NCI-H187 (cell line): Measurements from ENCODE around the gene KRT71.

Experiments
- DNase-seq, 2 experiments: peaks; one replicate each; lab custom pipeline; 2025; lab: John Stamatoyannopoulos, UW

The KRT71 gene

DNA sequence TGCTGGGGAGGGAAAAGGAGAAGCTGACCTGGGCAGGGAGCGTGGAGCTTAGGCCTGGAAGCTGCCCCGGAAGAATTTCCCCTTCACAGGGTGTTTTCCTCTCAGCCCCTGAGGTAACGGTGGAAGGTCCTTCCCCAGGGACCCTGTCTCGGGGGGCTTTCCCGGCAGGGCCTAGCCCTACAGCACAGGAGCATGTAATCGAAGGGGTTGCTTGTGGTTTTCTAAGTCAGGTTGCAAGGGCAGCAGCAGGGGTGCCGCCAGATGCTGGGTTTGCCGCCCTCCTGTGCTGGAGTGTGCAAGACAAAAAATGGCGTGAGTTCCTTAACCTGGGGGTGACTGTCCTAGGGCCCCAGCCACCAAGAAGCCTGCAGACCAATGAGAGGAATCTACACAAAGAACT lies 22.3 kb upstream of the KRT71 start:
- DNase-seq = no peak

DNA sequence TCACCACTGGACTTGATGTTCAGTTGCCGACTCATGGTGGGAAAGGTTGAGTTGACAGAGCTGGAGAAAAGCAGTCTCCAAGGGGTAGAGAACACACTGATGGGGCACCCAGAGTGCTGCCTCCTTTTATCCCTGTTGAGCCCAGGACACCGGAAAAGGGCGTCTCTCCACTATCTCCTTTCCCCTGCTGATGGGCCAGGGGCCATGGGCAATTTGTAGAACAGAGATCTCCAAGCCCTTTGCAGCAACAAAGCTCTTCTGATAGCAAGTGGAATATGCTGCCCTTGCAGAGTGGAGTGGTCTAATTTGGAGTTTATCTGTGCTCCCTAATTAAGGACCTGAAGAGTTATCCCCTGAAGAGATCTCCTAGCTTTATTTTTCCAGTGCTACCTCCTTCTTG lies 20.8 kb upstream of the KRT71 start, which contains the start of gene KRT74:
KRT74 (minus strand) TSS at position 101 of the 400 bp plus-strand sequence; CDS start at position 35, 66 bp downstream.
- DNase-seq = no peak

DNA sequence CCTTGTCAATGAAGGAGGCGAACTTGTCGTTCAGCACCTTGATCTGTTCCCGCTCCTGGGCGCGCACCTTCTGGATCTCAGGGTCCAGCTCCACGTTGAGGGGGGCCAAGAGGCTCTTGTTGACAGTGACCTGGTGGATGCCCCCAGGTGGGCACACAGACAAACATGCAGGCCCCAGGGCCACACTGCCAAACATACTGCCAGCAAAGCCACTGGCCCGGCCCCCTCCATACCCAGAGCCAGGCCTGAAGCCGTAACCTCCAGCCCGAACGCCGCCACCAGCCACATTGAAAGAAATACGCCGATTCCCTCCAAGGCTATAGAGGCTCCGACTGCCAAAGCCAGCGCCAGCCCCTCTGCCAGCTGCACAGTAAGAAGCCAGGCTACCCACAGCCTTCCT lies 20.4 kb upstream of the KRT71 start:
- no peak for DNase-seq

DNA sequence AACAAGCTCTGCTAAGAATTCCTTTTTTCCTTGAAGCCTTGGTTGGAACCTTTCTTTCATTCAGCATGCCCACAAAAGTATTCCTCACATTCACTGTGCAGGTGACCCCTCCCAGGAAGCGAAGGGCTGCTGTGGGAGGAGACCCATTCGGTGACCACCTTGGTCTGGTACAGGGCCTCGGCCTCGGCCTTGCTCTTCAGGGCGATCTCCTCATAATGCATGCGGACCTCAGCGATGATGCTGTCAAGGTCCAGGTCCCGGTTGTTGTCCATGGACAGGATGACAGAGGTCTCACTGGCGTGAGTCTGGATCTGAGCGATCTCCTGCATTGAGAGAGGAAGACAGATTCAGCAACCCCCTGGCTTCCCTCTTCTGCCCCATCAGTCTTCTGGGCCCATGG lies 17.6 kb upstream of the KRT71 start:
- DNase-seq = no peak

DNA sequence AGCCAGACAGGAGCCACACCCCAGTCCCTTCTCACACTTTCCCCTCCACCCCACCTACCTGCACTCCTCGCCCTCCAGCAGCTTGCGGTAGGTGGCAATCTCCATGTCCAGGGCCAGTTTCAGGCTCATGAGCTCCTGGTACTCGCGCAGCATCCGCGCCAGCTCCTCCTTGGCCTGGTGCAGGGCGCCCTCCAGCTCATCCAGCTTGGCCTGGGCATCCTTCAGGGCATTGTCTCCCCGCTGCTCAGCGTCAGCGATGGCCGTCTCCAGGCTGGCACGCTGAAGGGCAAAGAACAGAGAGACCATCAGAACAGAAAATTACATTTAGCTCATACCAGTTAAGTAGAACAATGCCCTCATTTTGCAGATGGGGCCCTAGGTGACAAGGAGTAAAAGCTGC lies 15.2 kb upstream of the KRT71 start:
- DNase-seq = no peak

DNA sequence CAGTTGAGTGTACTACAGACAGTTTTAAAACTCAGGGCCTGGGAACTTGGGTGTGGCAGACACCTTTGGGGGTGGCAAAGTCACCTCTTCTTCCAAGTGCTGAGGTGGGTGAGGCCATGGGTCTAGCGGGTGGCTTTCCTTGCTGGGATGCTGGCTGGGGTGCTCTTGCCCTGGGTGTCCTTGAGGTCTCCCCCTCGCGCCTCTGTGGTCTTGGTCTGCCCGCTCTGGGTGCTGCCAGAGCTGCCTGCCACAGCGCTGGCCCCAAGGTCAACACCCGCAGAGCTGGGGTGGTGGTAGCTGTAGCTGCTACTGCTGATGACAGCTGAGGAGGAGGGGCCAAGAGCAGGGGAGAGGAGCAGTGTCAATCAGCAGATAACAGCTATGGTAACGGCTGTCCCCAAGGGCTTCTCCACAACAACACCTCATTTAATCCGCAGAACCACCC lies 13.9 kb upstream of the KRT71 start:
- no peak for DNase-seq

DNA sequence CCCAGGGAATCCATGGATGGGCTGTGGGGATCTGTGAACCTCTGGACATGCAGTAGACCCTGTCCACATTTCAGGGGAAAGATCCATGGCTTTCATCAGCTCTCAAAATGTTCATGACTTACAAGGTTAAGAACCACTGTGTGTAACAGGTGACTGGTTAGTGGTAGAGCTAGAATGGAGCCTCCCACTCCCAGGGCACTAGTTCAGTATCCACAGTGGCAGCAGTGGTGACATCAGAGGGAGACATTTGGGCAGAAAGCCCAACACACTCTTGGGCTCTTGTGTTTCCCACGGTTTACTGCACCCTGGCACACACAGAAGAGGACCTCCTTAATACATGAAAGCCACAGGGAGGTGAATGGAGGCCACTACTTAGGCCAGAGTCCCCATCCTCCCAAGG lies 11.6 kb upstream of the KRT71 start:
- DNase-seq = no peak

DNA sequence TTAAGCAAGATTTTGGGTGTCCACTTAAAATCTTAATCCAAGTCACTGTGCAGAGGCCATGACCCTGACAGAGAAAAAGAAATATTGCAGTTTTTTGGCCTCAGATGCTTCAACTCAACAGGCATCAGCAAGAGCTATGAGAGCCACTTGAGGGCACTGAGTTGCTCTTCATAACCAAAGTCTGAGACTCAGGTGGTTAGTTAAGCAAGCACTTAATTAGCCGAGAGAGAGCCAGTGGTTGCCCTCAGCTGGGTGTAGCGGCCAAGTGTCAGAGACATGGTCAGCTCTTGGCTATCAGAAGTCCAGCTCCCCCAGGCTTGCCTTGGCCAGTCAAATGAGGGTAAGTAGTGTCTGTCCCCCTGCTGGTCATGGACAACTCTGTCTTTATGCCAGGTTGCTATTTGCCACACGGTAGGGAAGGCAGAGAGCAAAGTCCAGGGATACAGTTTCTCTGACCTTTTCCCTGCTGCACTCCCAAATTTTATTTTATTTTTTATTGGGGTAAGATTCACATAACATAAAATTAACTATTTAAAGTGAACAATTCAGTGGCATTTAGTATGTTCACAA lies 9.0 kb upstream of the KRT71 start:
- no peak for DNase-seq

DNA sequence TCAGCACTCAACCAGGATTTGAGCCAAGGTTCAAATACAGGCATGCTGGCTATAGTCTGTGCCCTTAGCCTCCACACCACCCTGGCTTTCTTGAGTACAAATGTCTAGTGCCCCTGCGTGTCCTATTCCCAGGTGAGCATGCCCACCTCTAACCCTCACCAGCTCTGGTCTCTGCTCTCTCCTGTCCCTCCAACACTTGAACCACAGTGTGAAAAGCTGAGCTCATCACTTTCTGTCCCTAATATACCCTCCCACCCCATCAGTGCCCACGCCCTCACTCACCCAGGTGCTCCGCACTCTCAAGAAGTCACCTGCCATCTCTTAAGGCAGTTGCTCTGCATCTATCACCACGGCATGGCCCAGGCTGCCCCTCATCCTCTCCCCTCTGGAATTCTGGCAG lies 7.0 kb upstream of the KRT71 start:
- no peak for DNase-seq

DNA sequence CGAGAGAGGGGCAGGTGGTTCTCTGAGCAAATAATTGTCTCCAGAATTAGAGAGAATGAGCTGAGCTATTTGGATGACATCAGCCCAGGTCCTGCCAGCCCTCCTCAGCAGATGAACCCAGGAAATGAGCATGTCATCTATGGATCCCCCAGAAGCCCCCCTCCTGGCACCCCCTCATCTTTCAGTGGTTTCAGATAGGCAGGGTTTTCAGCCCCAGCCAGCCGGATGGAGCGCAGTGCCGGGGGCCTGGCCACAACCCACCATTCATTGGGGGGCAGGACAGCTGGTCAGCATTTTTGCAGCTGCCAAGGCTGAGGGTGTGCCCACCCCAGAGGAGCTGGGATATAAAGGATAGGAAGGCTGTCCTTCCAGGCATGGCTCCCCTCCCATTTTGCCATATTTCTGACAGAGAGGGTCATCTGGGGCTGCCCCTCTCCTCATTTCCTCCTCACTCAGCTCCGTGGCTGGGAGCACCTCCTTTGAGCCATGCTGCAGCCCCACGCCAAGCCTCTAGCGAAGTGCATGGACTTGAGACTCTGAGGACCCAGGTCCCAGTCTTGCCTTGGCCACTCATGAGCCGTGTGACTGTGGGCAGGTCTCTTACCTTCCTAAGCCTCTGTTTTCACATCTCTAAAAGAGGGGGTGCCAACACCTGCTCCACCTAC lies 6.0 kb upstream of the KRT71 start:
- DNase-seq = no peak

DNA sequence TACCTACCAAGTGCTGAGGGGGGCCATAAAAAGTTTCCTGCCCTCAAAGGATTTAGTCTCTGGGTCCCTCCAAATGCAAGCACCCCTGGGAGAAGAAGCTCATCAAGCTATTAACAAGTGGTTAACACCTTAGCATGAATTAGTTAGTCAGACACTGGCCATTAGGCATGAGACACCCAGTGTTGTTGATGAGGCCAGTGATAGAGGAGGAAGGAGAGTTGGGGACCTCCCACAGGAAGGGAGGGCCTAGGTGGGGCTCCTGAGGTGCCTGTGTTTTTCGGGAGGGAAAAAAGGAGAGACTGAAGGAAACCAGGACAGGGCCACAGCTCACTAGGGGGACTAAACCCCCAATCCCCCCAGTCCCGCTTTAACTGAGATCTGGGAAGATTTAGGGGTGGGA lies 4.5 kb upstream of the KRT71 start:
- no peak for DNase-seq

DNA sequence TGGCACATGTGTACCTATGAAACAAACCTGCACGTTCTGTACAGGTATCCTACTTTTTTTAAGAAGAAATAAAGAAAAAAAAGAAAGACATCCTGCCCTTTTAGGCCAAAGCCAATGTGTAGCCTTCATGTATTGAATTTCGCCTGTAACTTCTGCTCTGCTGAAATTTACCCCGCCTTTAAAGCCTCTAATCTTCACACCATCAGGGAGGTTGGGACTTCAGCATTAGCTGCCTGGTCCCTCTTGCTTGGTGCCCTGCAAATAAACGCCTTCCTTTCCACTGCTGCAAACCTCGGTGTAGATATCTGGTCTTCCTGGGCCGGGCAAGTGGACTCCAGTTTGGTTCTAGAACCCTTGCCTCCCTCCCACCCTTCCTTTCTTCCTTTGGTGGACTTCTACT lies 2.6 kb upstream of the KRT71 start:
- no peak for DNase-seq

DNA sequence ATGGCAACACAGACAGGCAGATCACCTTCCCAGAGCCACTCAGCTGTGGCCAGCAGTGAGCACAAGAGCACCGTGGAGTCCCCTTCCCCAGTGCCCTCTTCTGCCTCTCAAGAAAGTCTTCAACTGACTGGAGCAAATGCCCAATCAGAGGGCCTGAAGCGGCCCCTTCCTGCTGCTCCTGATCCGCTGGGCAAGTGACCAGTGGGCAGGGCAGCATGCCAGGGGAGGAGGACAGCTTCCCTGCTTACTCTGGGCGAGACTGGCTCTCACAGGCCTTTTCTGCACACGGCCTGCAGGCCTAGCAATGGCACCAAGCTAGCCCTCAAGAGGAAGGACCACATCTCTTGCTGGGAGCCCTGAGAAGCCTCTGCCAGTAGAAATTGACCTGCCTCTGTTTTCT lies 890 bp downstream of the KRT71 start:
- DNase-seq = no peak

DNA sequence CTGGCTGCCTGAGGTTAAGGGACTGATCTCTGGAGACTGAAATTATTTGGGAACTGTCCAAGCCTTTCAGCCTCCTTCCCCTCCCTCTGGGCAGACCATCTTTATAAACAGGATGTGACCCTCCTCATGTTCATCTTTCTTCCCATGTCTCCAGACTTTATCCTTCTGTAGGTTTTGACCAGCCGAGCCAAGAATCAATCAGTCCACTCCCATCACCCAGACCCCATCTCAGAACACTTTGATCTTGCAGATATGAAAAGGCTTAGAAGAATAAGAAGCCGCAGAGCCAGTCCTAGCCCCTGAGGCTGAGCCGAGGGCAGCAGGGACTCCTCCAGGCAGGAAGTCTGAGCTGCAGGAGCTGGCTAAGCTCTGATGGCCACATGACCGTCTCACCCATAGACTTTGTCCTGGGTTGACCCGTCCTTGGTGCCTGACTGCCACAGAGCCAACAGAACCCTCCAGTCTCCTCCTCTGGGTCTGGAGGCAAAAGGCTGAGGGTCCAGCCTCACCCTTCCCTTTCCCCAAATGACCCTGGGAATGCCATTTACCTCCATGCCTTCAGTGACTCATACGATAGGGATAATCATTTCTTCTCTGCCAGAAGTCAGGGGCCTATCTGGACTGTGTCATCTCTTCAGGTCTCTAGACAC lies 1.6 kb downstream of the KRT71 start:
- DNase-seq = no peak

DNA sequence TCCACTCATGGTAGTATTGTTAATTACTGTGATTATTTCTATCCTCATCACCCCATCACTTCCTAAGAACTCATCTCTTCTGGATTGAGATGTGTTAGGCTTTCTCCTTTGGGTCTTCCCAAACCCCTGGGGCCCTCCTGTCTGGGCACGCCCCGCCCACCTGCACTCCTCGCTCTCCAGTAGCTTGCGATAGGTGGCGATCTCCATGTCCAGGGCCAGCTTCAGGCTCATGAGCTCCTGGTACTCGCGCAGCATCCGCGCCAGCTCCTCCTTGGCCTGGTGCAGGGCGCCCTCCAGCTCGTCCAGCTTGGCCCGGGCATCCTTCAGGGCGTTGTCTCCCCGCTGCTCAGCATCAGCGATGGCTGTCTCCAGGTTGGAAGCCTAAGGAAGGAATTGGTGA lies 6.8 kb downstream of the KRT71 start:
- no peak for DNase-seq

DNA sequence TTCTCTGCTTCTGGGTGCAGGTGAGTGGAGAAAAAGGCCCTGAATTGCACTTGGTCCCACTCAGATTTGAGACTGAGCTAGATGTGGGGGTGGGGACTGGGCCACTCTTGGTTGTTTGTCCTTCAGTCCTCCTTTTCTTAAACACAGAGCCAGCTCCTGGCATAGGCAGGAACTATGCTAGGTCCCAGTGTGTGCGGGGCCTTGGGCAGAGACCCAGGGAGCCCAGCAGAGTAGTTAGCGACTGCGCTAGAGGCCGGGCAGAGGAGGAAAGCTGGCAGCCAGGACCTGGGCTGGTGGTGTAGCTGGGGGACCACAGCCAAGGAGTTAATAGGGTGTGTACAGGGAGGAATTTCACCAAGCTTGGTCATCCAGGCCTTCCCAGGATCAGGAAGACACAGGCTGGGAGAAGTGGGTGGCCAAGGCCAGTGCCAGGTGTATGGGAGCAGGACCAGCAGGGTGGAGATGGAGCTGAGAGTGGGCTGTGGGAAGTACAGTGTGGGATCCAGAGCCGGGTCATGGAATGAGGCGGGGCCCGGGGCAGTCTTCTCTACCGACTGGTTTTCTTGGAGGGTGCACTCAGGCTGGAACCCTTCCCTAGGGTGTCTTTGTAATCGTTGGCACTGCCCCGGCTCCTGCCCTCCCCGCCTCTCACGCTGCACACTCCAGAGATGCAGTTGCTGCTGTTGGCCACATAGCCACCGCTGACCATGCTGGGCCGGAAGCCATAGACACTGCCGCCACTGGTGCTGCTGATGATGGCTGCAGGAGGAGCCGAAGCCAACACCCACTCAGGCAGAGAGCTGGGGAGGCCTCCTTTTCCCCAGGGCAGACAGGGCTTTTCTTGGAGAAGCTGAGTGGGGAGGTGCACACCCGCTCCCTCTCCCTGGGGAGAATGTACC lies 8.7 kb downstream of the KRT71 start:
- no peak for DNase-seq

DNA sequence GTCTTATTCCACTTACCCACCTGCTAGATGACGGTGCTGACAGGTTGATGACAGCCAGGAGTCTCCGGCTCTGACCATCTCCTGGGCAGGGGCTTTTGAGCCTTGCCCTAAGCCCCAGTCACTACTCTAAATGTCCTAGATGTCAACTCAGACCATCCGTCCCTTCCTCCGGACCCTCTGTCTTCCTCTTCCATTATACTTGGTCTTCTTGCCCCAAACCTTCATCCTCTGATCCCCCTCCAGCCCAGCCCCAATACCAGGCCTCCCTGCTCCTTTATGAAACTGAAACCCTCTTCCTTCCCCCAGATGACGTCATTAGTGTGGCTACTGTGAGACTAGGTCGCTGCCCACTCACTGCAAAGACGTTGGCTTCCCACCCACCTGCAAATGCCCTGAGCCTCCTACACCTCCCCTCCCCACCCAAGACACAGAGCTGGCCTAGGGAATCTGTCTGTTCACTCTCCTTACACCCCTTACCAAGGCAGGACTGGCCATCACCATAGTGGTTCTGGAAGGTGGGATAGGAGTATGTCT lies 10.1 kb downstream of the KRT71 start:
- DNase-seq = no peak

DNA sequence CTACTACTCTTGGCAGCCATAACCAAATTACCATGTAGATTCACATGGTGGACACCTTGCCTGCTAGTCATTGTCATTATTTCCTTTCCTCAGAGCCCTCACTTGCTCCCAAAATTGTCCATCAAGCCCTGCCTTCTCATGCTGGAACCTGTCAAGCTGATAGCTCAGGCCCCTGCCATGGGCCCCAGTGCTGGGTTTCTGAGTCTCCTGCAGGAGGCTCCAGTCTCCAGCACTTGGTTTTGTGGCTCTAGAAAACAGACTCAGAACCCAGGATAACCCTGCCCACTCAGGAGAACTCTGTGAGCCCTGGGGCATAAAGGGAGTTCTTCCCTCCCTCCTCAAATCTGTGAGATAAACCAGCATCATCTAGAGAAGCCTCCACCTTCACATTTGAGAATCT lies 10.8 kb downstream of the KRT71 start:
- DNase-seq = no peak

DNA sequence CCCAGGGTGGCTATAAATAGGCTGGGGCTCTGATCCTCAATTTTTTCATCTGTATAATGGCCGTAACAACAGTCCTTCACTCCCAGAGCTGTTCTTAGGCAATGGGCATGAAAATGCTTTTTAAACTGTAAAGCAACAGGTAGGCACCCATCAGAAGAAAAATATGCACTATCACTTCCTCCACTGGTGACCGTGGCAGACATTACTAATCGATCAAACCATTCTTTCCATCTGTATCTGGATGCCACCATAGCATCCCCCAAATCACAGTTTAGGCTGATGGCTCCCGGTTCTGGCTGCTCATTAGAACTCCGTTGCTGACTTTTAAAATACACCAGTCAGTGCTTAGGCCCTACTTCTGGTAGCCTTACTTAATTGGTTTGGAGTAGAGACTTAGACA lies 11.2 kb downstream of the KRT71 start:
- DNase-seq = no peak

DNA sequence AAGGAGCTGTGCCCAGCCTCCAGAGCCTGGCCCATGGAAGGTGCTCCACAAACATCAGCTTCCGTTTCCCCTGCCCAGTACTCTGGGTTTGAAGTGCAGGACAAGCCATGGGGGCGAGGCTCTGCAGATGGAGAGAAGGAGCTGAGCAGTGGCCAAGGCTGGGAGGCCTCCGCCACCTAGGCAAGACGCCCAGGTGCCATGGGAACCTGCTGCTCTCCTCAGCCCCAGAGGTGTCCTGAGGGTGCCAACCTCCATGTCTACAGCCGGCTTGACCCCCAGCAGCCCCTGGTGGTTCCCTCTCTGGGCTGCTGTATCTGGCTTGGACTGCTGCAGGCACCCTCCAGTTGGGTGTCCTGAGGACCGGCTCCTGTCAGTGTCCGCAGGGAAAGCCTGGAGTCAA lies 12.4 kb downstream of the KRT71 start:
- DNase-seq = no peak

DNA sequence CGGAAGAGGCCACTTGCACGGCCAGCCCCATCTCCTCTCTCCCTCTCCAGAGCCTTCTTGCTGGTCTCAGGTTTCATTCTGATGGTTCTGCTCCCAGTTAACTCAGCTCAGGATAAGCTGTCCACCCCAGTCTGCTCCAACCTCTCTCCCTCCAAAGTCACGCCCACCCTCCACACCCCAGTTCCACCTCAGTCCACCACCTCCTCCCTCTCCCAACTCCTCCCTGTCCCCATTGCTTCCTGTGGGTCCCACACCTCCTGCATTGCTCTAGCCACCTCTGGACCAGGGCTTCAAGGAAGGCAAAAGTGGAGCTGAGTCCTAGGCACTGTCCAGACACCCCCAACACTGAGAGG lies 13.1 kb downstream of the KRT71 start:
- no peak for DNase-seq

DNA sequence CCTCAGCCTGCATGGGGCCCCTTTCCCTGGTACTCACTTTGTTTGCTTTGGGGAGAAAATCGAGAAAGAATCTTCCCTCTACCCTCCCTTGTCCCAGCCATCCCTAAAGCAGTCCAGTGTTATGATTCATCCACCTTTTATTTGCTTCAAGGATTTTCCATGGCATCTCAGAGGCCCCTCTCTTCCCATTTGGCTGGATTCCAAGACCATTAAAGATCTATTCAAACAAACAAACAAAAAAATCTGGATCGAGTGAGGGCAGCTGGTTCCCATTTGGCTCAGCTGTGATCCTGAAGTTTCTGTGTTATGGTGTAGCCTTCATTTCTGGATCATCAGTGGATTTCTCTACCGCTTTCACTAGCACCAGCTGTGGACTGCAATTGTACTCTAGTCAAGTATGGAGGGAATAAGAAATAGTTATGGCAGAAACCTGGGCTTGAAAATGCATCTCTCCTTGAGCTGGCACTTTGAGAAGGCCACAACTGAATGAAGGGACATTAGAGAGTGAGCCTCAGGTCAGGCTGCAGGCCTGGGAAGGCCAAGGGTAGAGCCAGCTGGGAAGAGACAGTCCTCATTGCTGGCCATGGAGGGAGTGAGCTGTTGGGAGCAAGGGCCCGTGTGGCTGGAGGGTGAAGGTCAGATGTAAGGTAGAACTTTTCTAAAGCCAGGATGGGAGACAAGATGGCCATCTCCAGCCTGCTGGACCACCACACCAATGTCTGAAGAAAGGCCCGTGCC lies 13.7 kb downstream of the KRT71 start:
- DNase-seq = peak in 1 of 2 experiments; percentile 4
